Measurements from ENCODE around the gene SLC25A25. TPM values are rescaled to one million over a fixed set of nuclear protein-coding genes. Genes with fewer than 3 reads are reported as not detected.

SLC25A25 gene
- total RNA-seq, 4 donors from 2014 or later: 15.8 to 37.9 (median 24.1) TPM

GRCh38 chr9:128153947-128154695 is 86.1 kb downstream of the SLC25A25 start:
- H3K4me3 ChIP-seq: no peak overlapping the region
- no peaks in the 10 kb centered on the region for H3K27me3 ChIP-seq
- H3K9me3 ChIP-seq: no peaks in the 10 kb centered on the region
- 80 to 84% methylated on average over 1 to 6 of the region's 13 CpGs for WGBS, 2 donors
- H3K4me1 ChIP-seq: peaks cover 10 to 22% (median 14%) of the 10 kb centered on the region in 3 donors
- TF ChIP-seq CTCF (IDR thresholded peaks at IDR 0.05) (no peak), POLR2A (IDR thresholded peaks at IDR 0.05) (no peak)
- H3K36me3 ChIP-seq: no peaks in the 10 kb centered on the region
- no peak for DNase-seq
- intact Hi-C loops (cut with DNase I): no loop called here
- no peak overlapping the region for H3K27ac ChIP-seq

- 83 to 95% methylated on average over 3 to 4 of the region's 7 CpGs for WGBS, 2 donors
These were observed 87.9 kb downstream of the SLC25A25 start for GRCh38 chr9:128155736-128156500.

More at GRCh38 chr9:128155736-128156500, 87.9 kb downstream of the SLC25A25 start:
- H3K9me3 ChIP-seq: no peaks in the 10 kb centered on the region
- no peak overlapping the region for H3K27ac ChIP-seq
- H3K27me3 ChIP-seq: no peaks in the 10 kb centered on the region
- H3K4me1 ChIP-seq: peaks cover 6 to 19% (median 15%) of the 10 kb centered on the region in 3 donors
- no peak for DNase-seq
- no peaks in the 10 kb centered on the region for H3K36me3 ChIP-seq
- intact Hi-C loops (cut with DNase I): no loop called here
- TF ChIP-seq CTCF (IDR thresholded peaks at IDR 0.05): no peak
- TF ChIP-seq POLR2A (IDR thresholded peaks at IDR 0.05): no peak
- no peak overlapping the region for H3K4me3 ChIP-seq

Other genes with a start within 250 kb of the SLC25A25 start
- 10 to 100 TPM in 3 of 4 donors, 1 to 10 TPM in 1; 7.2 to 32.8 (median 18.0) TPM for gene ENG, start 213.6 kb upstream of the SLC25A25 start, total RNA-seq
- gene AK1, start 190.6 kb upstream of the SLC25A25 start, total RNA-seq: 10 to 100 TPM; 11.1 to 36.1 (median 26.8) TPM
- gene ST6GALNAC6, start 168.6 kb upstream of the SLC25A25 start, total RNA-seq: 10 to 100 TPM; 14.5 to 69.4 (median 26.1) TPM
- 10 to 100 TPM; 12.5 to 33.0 (median 23.8) TPM for gene ST6GALNAC4, start 151.2 kb upstream of the SLC25A25 start, total RNA-seq
- 1 to 10 TPM in 3 of 4 donors, not detected in 1; 3.1 to 4.6 (median 3.6) TPM for gene PIP5KL1, start 137.5 kb upstream of the SLC25A25 start, total RNA-seq
- 10 to 100 TPM; 12.5 to 18.5 (median 15.7) TPM for gene DPM2, start 130.4 kb upstream of the SLC25A25 start, total RNA-seq
- 10 to 100 TPM; 16.9 to 65.0 (median 24.0) TPM for gene EEIG1, start 87.2 kb upstream of the SLC25A25 start, total RNA-seq
- gene NAIF1, start 912 bp upstream of the SLC25A25 start, total RNA-seq: 1 to 10 TPM; 6.3 to 8.8 (median 7.8) TPM
- gene PTGES2, start 59.5 kb downstream of the SLC25A25 start, total RNA-seq: 100 to 1,000 TPM in 1 of 4 donors, 10 to 100 TPM in 3; 54.2 to 118 (median 83.0) TPM
- 100 to 1,000 TPM in 3 of 4 donors, 10 to 100 TPM in 1; 36.2 to 931 (median 809) TPM for gene LCN2, start 81.2 kb downstream of the SLC25A25 start, total RNA-seq
- gene BBLN, start 92.0 kb downstream of the SLC25A25 start, total RNA-seq: 100 to 1,000 TPM; 124 to 214 (median 162) TPM
- gene CIZ1, start 123.3 kb downstream of the SLC25A25 start, total RNA-seq: 10 to 100 TPM; 31.0 to 74.6 (median 43.7) TPM
- gene DNM1, start 135.1 kb downstream of the SLC25A25 start, total RNA-seq: 1 to 10 TPM; 1.3 to 9.7 (median 1.6) TPM
- 10 to 100 TPM; 76.1 to 92.0 (median 89.2) TPM for gene GOLGA2, start 207.8 kb downstream of the SLC25A25 start, total RNA-seq
- gene SWI5, start 208.0 kb downstream of the SLC25A25 start, total RNA-seq: 10 to 100 TPM; 15.2 to 28.2 (median 17.5) TPM

Measured in esophagus squamous epithelium (tissue), 5 donors.